Activated CD4-positive, alpha-beta T cell treated with anti-CD3 and anti-CD28 coated beads, Interleukin-2, Interleukin-6, amounts not matched to agents 100 ng/mL and 50 ng/mL, durations not matched to agents 16 hours and 8 hours (primary cell): ENCODE data around the gene MAP3K21.

Experiments used
- DNase-seq: peaks from one replicate; pipeline ENCODE4 v3.0.0-alpha.2; 2020

MAP3K21 gene

GRCh38 chr1:233327651-233328141 lies at the start of gene MAP3K21:
MAP3K21 (plus strand) TSS chr1:233327724; CDS start chr1:233328029, 305 bp downstream.
- no peak for DNase-seq

DNA sequence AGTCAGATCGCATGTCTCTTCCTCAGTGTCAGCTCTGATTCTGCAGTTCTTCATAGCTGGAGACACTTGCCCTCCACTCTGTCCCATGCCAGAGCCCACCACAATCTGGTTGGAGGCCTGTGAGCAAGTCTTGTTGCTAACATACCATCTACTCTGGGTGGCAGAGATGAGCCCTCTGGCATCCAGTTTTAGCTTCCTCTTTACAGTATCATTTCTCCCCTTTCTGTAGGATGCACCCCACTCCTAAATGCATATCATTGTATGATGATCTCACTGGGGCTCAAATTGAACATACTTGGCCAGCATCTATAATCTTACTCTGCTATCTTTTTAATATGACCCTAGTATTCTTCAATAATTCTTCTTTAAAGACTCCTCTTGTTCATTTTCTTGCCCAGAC lies 48.9 kb upstream of the MAP3K21 start:
- no peak for DNase-seq

- DNase-seq, result no peak
Measured at GRCh38 chr1:233279971-233280370, 47.6 kb upstream of the MAP3K21 start.

DNA sequence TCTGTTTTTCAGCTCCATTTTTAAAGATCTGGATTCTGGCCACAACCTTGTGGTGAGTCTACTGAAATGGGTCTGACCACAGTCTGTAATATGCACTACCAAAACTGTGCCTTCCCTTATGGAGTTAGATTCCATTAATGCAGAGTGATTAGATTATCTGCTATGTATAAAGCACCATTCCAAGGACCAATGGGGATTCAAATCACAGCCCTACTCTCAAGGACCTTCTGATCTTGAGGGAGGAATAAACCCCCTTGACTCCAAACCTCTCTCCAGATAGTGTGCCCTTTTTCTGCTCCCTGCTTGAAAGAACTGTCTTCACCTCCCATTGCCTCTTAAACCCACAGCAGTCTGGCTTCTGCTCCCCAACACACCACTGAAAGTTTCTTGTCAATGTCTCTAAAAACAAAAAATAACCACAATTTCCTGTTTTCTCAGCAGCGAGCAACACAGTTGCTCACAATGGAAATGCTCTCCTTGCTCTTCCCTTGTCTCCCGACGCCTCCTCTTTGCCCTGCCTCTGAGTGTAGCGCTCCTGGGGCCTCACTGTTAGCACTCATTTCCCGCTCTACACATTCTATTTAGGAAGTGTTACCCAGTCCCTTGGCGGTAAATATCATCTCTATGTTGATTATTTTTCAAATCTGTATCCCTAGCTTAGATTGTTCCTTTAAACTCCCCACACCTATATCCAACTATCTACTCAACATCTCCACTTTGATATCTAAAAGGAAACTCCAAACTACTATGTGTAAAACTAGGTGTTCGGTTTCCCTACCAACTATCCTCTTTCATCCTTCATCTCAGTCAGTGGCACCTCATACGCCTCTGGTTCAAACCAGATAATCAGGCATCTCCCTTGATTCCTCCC lies 45.6 kb upstream of the MAP3K21 start:
- DNase-seq, result peak; percentile 64

DNA sequence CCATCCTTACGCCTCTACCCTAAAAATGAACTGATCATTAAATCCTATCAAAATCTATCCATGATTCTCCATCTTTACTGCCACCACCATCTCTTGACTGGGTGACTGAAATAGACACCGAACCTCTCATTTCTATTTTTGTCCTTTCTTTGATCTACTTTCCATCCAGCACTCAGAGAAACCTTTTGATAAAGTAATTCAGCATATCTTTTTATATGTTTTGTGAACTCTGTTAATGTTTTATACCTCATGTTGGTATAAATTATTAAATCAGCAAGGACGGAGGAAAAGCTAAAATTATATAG lies 45.0 kb upstream of the MAP3K21 start:
- DNase-seq, result no peak

DNA sequence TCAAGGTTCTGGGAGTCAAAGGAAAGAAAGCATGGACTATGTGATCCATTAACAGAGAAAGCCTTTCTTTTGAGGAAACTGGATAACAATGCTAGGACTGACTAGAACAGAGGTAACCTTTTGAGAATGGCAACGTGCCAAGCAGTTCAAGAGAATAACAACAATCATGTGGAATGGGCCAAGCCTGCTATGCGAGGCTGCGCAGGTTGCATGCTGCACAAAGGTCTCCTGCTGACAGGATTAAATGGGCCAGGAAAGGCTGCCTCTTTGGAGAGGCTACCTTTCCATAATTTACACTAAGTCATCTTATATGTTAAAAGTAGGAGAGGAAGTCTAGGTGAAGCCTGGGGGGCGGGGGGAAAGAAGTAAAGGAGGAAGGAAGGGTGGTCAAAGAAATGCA lies 37.8 kb upstream of the MAP3K21 start:
- no peak for DNase-seq

DNA sequence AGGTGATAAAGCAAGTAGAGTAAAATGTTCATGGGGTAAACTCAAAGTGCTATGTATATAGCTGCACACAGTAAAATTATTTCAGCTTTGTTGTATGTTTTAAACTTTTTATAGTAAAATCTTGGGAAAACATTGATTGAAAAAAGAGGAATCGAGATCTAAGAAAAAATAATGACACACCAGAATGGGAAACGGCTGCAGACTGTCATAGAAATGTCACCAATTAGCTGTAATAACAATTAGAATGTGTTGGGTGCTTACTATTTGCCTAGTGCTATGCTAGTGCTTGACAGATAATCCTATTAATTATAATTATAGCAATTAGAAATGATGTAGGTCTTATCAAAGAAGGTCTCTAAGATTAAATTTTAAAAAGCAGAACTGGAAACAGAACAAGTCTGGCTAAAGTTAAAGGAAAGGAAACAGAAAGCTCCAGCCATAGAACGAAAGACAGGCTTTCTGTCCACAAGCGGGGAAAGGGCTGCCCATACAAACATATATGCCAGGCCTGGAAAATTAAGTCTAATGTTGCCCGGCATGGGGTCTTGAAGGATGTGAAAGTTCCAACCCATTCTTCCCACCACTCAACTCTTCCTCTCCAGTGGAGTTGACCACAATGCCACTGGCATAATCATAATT lies 37.0 kb upstream of the MAP3K21 start:
- no peak for DNase-seq

DNA sequence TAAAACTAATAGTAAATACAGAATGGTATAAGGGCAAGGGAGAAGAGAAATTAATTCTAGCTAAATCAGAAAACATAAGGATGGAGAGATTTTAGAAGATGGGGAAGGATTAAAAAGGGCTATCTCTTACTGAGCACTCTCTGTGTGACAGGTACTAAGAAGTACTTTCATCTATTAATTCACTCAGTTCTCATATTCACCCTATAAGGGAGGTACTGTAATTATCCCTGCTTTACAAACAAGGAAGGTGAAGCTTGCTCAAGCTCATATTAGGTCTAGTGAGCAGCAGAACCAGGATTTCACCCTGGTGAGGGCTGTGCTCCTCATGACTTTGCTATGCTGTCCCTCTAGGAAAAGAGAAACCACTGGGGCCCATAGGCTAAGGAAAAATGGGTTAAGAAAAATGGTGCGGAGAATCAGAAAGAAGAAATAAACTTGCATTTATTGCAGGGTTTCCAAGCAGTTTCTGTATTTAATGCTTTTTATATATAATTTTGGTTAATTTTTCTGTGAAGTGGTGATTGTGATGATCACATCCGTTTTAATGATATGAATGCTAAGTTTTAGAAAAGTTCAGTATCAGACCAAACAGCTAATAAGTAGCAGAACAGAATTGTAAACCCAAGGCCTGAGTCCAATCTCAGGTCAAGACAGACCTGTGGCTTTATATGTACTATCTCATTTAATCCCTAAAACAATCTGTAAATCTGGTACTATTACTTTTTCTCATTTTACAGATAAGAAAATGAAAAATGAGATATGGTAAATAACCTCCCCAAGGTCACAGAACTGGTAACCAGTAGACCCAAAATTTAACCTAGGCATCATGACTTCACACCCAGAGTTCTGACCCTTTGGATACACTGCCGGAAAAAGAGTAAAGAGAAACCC lies 33.7 kb upstream of the MAP3K21 start:
- DNase-seq, result no peak

DNA sequence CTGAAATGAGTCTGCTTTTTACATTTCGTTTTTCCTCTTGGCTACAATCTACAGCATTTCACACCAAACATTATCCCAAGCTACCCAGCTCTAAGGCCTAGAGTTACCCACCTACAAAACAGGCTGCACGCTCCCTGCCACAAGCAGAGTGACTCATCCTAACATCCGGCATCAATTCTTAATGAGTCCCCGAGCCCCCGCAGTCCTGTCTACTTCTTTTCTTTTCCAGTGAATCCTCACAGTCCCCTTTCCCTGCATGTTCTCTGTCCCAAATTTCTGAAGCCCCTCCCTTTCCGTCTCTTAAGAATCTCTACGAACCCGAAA lies 32.6 kb upstream of the MAP3K21 start:
- peak; percentile 66 for DNase-seq

GRCh38 chr1:233295237-233295974 lies 32.1 kb upstream of the MAP3K21 start, which contains the start of gene PCNX2:
PCNX2 (minus strand) TSS chr1:233295725; CDS start chr1:233295478, 247 bp downstream.
- peak; percentile 83 for DNase-seq

- DNase-seq, result no peak
Measured at GRCh38 chr1:233295975-233296322, 31.6 kb upstream of the MAP3K21 start.

- no peak for DNase-seq
Measured at GRCh38 chr1:233299450-233299849, 28.1 kb upstream of the MAP3K21 start.

DNA sequence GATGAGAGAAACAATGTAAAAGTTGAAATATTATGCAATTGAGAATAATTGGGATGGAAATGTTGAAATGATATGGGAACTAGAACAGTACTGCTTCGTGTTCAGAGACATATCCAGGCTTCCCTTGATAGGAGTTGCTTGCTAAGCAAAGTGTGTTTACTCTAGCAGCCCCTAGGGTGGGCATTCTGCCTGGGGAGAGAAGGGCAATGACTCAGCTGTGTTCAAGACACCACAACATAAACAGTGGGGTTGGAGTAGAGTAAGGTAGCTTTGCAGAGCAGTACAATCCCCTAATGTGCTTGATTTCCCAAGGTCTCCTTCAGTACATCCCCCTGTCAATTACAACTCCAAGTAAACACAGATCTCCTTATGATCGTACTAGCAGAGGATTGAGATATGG lies 27.2 kb upstream of the MAP3K21 start:
- no peak for DNase-seq

GRCh38 chr1:233304489-233305102 lies 22.9 kb upstream of the MAP3K21 start:
- peak; percentile 40 for DNase-seq

GRCh38 chr1:233313434-233314155 lies 13.9 kb upstream of the MAP3K21 start:
- DNase-seq, result no peak

DNA sequence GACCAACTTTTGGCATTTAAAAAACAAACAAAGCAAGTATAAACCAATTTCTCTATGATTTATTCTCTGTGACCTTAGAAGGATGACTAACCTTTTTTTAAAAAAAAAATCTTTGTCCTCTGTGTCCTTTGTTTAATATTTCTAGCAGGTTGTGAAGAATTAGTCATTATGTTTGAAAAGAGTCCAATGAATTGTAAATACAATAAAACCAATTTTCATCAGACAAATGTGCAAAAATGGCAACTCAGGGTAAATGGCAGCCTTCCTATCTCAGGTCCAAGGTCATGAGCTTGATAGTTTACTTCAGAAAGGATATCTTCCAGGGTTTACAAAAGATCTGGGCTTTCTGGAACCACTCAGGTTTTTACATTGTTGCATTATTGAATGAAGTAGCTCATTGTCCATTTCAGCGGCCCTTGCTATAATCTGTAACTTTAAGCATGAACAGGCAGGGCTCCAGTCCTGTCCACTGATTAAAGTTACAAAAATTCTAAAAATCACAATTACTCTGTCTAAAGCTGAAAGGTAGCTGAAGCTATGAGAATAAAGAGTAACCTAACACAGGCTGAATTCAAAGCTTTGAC lies 11.7 kb upstream of the MAP3K21 start:
- no peak for DNase-seq

DNA sequence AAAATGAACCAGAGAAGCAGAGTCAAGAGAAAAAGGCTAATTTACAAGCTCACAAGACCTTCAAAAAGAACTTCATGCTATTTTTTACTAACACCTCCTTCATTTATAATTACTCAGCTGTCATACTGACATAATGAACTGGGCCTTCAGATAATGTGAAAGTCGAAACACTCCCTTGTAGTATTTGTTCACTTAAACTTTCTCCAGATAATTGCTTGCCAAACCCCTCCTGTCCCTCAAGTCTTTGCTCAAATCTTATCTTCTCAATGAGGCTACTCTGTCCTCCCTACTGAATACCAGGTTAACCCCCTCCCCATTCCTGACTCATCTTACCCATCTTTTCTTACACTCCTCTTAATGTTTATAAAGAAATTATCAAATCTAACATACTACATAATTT lies 11.1 kb upstream of the MAP3K21 start:
- no peak for DNase-seq

GRCh38 chr1:233319272-233319671 lies 8.3 kb upstream of the MAP3K21 start:
- no peak for DNase-seq

- DNase-seq, result no peak
Measured at GRCh38 chr1:233320023-233320422, 7.5 kb upstream of the MAP3K21 start.

DNA sequence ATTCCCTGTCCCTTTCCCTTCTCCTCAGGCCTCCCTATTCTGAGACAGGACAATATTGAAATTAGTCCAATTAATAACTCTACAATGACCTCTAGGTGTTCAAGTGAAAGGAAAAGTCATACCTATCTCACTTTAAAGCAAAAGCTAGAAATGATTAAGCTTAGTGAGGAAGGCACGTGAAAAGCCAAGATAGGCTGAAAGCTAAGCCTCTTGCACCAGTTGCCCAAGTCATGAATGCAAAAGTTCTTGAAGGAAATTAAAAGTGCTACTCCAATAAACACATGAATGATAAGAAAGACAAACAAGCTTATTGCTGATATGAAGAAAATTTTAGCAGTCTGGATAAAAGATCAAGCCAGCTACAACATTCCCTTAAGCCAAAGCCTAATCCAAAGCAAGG lies 3.8 kb upstream of the MAP3K21 start:
- DNase-seq, result no peak

- no peak for DNase-seq
Measured at GRCh38 chr1:233326319-233326718, 1.2 kb upstream of the MAP3K21 start.
